ENCODE results near the gene SEMA3F.

The SEMA3F gene

DNA sequence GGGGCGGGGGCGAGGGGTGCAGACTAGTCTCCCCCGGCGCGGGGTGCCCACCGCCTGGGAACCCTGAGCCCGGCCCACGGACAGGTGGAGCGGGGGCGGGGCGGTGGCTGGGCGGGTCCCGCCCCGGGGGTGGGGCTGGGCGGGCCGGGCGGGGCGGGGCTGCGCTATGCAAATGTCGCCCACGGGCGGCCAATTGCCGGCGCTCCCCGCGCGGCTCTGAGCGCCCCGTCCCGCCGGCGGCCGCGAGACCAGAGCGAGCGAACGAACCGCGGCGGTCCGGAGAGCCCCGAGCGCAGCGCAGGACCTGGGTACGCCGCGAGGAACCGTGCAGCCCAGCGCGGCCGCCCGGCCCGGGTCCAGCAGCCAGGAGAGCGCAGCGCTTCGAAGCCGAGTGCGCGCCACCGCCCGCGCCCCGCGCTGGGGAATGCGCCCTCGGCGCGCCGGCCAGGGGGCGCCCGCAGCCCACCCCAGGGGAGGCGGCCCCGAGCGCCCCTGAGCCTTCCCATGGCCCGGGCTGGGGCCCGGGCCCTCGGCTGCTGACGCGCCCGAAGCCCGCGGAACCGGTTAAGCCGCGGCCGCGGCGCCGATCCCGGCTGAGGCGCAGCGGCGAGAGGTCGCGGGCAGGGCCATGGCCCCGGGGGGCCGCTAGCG is at the start of gene SEMA3F:
Gene SEMA3F, plus strand, starts transcription at position 485 of the 651 bp plus-strand sequence. CDS start 4,299 bp downstream, outside the sequence.
- peaks cover 45 to 59% of the 10 kb centered on the region in 2 donors for H3K4me1 ChIP-seq (ENCODE audit: control insufficient read depth in 1 of 2, insufficient read depth in 2 of 2, low read length in 2 of 2)
- H3K27me3 ChIP-seq (ENCODE audit: control insufficient read depth in 1 of 2, insufficient read depth in 2 of 2, low read length in 2 of 2) = no peaks in the 10 kb centered on the region
- H3K9ac ChIP-seq (ENCODE audit: low read depth in 1 of 2, low read length in 2 of 2) = peak within 1 kb of the TSS; percentile 56 to 75
- no peak within 1 kb of the TSS for H3K27ac ChIP-seq (ENCODE audit: low read depth, low read length)
- H3K4me3 ChIP-seq (ENCODE audit: low read depth in 1 of 2, low read length in 2 of 2) = peak within 1 kb of the TSS; percentile 73 to 78
- H3K36me3 ChIP-seq (ENCODE audit: control insufficient read depth in 1 of 2, insufficient read depth in 2 of 2, low read length in 2 of 2) = peaks cover 0 to 2% of the 10 kb centered on the region in 2 donors
- H3K9me3 ChIP-seq (ENCODE audit: control insufficient read depth in 1 of 2, low read length in 2 of 2) = no peaks in the 10 kb centered on the region

DNA sequence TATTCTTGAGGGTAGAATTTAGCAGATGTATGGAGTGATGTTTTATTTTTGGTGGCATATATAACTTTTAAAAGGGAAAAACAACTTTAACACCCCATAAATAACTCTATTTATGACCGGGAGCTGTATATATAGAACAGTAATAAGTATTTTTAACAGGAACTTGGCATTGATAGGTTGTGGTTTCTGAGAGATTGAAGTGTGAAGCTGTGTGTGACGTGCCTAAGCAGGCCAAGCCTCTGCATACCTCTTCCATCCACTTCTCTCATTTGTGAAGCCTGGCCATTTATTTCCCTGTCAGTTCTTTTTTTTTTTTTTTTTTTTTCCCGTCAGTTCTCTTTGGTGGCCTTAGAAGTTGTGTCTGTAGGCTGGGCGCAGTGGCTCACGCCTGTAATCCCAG is 43.4 kb upstream of the SEMA3F start:
- Histone ChIP-seq H3K27me3 (ENCODE audit: control insufficient read depth in 1 of 2, insufficient read depth in 2 of 2, low read length in 2 of 2) (no peaks in the 10 kb centered on the region), H3K9me3 (ENCODE audit: control insufficient read depth in 1 of 2, low read length in 2 of 2) (no peaks in the 10 kb centered on the region), H3K4me1 (ENCODE audit: control insufficient read depth in 1 of 2, insufficient read depth in 2 of 2, low read length in 2 of 2) (no peaks in the 10 kb centered on the region), H3K9ac (ENCODE audit: low read depth in 1 of 2, low read length in 2 of 2) (no peak overlapping the region), H3K27ac (ENCODE audit: low read depth, low read length) (no peak overlapping the region), H3K36me3 (ENCODE audit: control insufficient read depth in 1 of 2, insufficient read depth in 2 of 2, low read length in 2 of 2) (peaks cover 77 to 99% of the 10 kb centered on the region in 2 donors), H3K4me3 (ENCODE audit: low read depth in 1 of 2, low read length in 2 of 2) (no peak overlapping the region)

DNA sequence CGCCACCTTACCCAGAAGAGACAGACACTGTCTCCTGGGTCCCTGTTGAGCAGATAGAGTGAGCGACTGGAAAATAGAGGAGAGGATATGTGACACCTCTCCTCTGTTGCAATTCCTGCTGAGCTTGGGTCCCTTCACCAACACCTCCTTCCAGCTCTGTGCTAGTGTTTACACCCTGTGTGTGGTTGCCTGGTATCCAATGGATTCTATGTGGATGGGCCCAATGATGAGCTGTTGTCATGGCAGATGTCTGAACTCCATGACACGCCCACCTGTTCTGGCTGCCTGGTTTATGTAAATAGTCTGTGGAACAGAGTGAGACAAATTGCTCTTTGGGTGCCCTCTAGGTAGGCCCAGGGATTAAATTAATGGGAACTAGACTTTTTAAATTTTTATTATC is 42.7 kb upstream of the SEMA3F start:
- Histone ChIP-seq H3K27ac (ENCODE audit: low read depth, low read length) (no peak overlapping the region), H3K9ac (ENCODE audit: low read depth in 1 of 2, low read length in 2 of 2) (no peak overlapping the region), H3K36me3 (ENCODE audit: control insufficient read depth in 1 of 2, insufficient read depth in 2 of 2, low read length in 2 of 2) (peaks cover 75 to 99% of the 10 kb centered on the region in 2 donors), H3K27me3 (ENCODE audit: control insufficient read depth in 1 of 2, insufficient read depth in 2 of 2, low read length in 2 of 2) (no peaks in the 10 kb centered on the region), H3K4me1 (ENCODE audit: control insufficient read depth in 1 of 2, insufficient read depth in 2 of 2, low read length in 2 of 2) (no peaks in the 10 kb centered on the region), H3K4me3 (ENCODE audit: low read depth in 1 of 2, low read length in 2 of 2) (no peak overlapping the region), H3K9me3 (ENCODE audit: control insufficient read depth in 1 of 2, low read length in 2 of 2) (no peaks in the 10 kb centered on the region)

DNA sequence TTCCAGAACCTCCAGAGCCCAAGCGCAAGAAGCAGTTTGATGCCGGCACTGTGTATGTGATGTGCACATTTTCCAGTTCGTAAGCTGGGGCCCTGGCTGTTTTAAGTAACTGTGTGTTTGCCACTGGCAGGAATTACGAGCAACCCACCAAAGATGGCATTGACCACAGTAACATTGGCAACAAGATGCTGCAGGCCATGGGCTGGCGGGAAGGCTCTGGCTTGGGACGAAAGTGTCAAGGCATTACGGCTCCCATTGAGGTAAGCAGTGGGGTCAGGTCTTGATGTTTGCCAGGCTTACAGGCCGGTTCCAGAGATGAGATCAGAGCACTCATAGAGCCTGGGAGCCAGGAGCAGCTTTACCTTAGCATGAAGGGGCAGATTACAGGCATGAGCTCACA is 38.0 kb upstream of the SEMA3F start:
- H3K27ac ChIP-seq (ENCODE audit: low read depth, low read length) = no peak overlapping the region
- peaks cover 6% of the 10 kb centered on the region in 2 donors for H3K4me1 ChIP-seq (ENCODE audit: control insufficient read depth in 1 of 2, insufficient read depth in 2 of 2, low read length in 2 of 2)
- no peak overlapping the region for H3K9ac ChIP-seq (ENCODE audit: low read depth in 1 of 2, low read length in 2 of 2)
- H3K36me3 ChIP-seq (ENCODE audit: control insufficient read depth in 1 of 2, insufficient read depth in 2 of 2, low read length in 2 of 2) = peaks cover 67 to 85% of the 10 kb centered on the region in 2 donors
- no peaks in the 10 kb centered on the region for H3K27me3 ChIP-seq (ENCODE audit: control insufficient read depth in 1 of 2, insufficient read depth in 2 of 2, low read length in 2 of 2)
- H3K9me3 ChIP-seq (ENCODE audit: control insufficient read depth in 1 of 2, low read length in 2 of 2) = no peaks in the 10 kb centered on the region
- no peak overlapping the region for H3K4me3 ChIP-seq (ENCODE audit: low read depth in 1 of 2, low read length in 2 of 2)

DNA sequence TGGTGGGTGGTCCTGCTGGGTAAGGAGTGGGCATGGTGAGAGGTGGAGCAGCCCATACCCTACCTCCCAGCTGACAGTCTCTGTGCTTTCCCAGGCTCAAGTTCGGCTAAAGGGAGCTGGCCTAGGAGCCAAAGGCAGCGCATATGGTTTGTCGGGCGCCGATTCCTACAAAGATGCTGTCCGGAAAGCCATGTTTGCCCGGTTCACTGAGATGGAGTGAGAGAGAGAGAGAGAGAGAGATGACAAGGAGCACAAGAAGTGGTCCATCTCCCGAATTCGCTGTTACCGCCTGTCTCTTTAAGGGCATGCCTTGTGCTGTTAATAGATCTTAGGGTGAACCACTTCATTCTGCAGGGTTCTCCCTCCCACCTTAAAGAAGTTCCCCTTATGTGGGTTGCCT is 36.9 kb upstream of the SEMA3F start:
- no peak overlapping the region for H3K4me3 ChIP-seq (ENCODE audit: low read depth in 1 of 2, low read length in 2 of 2)
- no peak overlapping the region for H3K27ac ChIP-seq (ENCODE audit: low read depth, low read length)
- H3K36me3 ChIP-seq (ENCODE audit: control insufficient read depth in 1 of 2, insufficient read depth in 2 of 2, low read length in 2 of 2) = peaks cover 60 to 74% of the 10 kb centered on the region in 2 donors
- H3K27me3 ChIP-seq (ENCODE audit: control insufficient read depth in 1 of 2, insufficient read depth in 2 of 2, low read length in 2 of 2) = no peaks in the 10 kb centered on the region
- H3K9me3 ChIP-seq (ENCODE audit: control insufficient read depth in 1 of 2, low read length in 2 of 2) = no peaks in the 10 kb centered on the region
- H3K9ac ChIP-seq (ENCODE audit: low read depth in 1 of 2, low read length in 2 of 2) = no peak overlapping the region
- H3K4me1 ChIP-seq (ENCODE audit: control insufficient read depth in 1 of 2, insufficient read depth in 2 of 2, low read length in 2 of 2) = peaks cover 13 to 17% of the 10 kb centered on the region in 2 donors

DNA sequence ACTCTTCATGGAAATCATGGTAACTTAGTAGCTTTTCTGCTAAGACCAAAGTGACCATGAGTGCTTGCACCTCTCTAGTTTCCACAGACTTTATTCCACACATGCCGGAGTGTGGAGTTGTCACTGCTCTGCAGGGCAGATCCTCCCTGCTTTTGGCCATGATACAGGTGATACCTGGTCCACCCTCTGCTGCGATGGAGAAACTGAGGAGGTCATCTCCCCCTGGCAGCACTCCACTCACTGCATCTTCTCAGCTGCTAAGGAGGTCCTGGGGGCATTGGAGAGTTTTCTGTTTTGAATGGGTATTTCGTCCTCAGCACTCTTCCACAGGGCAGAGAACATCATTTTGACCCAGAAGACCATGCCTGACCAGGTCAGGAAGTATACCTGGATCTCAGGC is 35.3 kb upstream of the SEMA3F start:
- Histone ChIP-seq H3K4me1 (ENCODE audit: control insufficient read depth in 1 of 2, insufficient read depth in 2 of 2, low read length in 2 of 2) (peaks cover 23 to 30% of the 10 kb centered on the region in 2 donors), H3K4me3 (ENCODE audit: low read depth in 1 of 2, low read length in 2 of 2) (no peak overlapping the region), H3K36me3 (ENCODE audit: control insufficient read depth in 1 of 2, insufficient read depth in 2 of 2, low read length in 2 of 2) (peaks cover 46 to 58% of the 10 kb centered on the region in 2 donors), H3K27me3 (ENCODE audit: control insufficient read depth in 1 of 2, insufficient read depth in 2 of 2, low read length in 2 of 2) (no peaks in the 10 kb centered on the region), H3K9me3 (ENCODE audit: control insufficient read depth in 1 of 2, low read length in 2 of 2) (no peaks in the 10 kb centered on the region), H3K27ac (ENCODE audit: low read depth, low read length) (no peak overlapping the region), H3K9ac (ENCODE audit: low read depth in 1 of 2, low read length in 2 of 2) (no peak overlapping the region)

DNA sequence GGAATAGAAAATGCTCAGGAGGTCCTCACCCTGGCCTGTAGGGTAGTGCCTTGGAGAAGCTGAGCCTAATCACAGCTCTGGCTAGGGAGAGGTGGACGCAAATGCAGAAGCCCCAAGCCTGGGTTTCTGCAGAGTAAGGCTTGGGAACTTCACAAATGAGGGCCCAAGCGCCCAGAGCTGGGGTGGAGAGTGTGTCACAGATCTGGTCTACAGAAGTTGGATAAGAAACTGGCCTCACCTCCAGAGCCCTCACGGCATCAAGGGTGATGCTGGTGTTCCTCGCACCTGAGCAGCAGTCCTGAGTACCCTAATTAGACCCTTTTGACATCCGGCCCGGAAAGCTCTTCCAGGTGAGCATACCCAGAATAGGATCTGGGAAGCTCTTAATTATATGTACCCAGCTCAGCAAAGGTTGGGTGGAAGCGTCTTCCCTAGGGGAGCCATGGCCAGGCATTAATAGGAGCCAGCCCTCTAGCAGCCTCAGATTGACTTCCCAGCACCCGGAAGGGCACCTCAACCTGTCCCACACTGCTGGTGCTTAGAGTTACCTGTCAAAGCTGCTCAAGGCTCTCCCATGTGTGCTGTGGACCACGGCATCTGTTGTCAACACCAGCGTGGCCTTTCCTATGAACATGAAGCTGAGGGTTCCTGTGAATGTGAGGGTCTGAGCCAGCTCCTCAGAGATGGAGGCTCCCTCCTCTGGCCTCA is 34.6 kb upstream of the SEMA3F start:
- peaks cover 24 to 32% of the 10 kb centered on the region in 2 donors for H3K4me1 ChIP-seq (ENCODE audit: control insufficient read depth in 1 of 2, insufficient read depth in 2 of 2, low read length in 2 of 2)
- H3K27ac ChIP-seq (ENCODE audit: low read depth, low read length) = no peak overlapping the region
- no peaks in the 10 kb centered on the region for H3K27me3 ChIP-seq (ENCODE audit: control insufficient read depth in 1 of 2, insufficient read depth in 2 of 2, low read length in 2 of 2)
- H3K36me3 ChIP-seq (ENCODE audit: control insufficient read depth in 1 of 2, insufficient read depth in 2 of 2, low read length in 2 of 2) = peaks cover 39 to 51% of the 10 kb centered on the region in 2 donors
- H3K9me3 ChIP-seq (ENCODE audit: control insufficient read depth in 1 of 2, low read length in 2 of 2) = no peaks in the 10 kb centered on the region
- H3K4me3 ChIP-seq (ENCODE audit: low read depth in 1 of 2, low read length in 2 of 2) = no peak overlapping the region
- H3K9ac ChIP-seq (ENCODE audit: low read depth in 1 of 2, low read length in 2 of 2) = no peak overlapping the region

DNA sequence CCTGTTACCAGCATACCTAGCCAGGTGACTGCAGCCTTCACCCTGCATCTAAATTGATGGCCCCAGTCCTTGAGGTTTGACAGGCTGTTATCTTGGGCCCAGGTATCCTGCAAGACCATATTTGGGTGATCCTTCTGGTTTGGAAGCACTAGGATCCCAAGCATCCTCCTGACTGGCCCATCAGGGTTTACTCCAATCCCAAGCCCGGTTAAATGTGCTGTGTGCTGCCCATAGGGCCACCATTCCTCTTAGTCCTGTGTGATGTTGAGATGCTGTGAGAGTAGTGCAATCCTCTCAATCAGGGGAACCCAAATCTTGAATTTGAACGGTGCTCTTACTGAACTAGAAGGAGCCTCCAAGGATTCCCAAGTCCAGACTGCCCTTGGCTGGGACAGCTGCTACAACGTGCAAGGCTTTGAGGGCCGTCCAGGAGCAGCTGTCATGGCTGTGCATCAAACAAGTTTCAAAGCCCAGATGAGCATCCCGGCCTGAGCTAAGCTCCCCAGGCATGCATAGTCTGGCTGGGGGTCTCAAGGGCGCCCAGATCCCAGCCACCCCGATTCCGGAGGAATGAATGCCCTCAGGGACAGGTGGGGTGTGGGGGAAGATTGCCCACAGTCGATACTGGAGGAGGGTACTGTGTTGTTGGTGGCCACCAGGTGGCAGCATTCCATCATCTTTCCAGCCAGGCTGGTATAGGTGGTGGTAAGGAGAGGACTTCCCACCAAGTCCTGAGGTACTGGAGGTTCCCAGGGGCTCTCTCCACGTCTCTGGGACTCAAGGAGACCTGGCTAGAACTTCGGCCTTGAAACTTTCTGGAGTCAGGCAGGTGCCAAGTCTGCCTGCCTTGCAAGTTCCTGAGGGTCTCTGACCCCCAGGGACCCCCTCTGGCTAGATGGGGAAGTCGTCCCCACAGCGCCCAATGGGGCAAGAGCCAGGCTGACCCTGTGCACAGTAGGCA is 33.8 kb upstream of the SEMA3F start:
- H3K4me3 ChIP-seq (ENCODE audit: low read depth in 1 of 2, low read length in 2 of 2) = no peak overlapping the region
- H3K36me3 ChIP-seq (ENCODE audit: control insufficient read depth in 1 of 2, insufficient read depth in 2 of 2, low read length in 2 of 2) = peaks cover 31 to 43% of the 10 kb centered on the region in 2 donors
- H3K27me3 ChIP-seq (ENCODE audit: control insufficient read depth in 1 of 2, insufficient read depth in 2 of 2, low read length in 2 of 2) = no peaks in the 10 kb centered on the region
- H3K9me3 ChIP-seq (ENCODE audit: control insufficient read depth in 1 of 2, low read length in 2 of 2) = no peaks in the 10 kb centered on the region
- no peak overlapping the region for H3K9ac ChIP-seq (ENCODE audit: low read depth in 1 of 2, low read length in 2 of 2)
- H3K27ac ChIP-seq (ENCODE audit: low read depth, low read length) = no peak overlapping the region
- H3K4me1 ChIP-seq (ENCODE audit: control insufficient read depth in 1 of 2, insufficient read depth in 2 of 2, low read length in 2 of 2) = peaks cover 33 to 41% of the 10 kb centered on the region in 2 donors

DNA sequence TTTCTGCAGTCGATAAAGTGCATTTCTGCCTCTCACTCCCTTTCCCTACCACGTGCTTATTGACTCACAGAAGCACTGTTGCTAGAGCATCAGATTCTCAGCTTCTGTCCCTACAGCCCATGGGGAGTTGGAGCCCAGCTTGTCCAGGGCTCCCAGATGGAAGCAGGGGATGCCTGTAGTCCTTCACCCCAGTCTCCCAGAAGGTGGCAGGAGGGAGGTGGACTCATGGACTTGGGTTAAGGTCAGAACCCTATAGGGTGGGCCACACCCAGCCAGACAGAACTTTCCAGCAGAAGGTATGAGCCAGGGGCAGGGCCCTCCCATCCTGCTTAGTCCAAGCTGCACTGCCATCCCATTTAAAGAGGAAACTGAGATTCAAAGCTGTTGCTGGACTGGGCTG is 33.1 kb upstream of the SEMA3F start:
- no peak overlapping the region for H3K27ac ChIP-seq (ENCODE audit: low read depth, low read length)
- H3K36me3 ChIP-seq (ENCODE audit: control insufficient read depth in 1 of 2, insufficient read depth in 2 of 2, low read length in 2 of 2) = peaks cover 23 to 35% of the 10 kb centered on the region in 2 donors
- H3K9me3 ChIP-seq (ENCODE audit: control insufficient read depth in 1 of 2, low read length in 2 of 2) = no peaks in the 10 kb centered on the region
- H3K9ac ChIP-seq (ENCODE audit: low read depth in 1 of 2, low read length in 2 of 2) = no peak overlapping the region
- no peak overlapping the region for H3K4me3 ChIP-seq (ENCODE audit: low read depth in 1 of 2, low read length in 2 of 2)
- H3K27me3 ChIP-seq (ENCODE audit: control insufficient read depth in 1 of 2, insufficient read depth in 2 of 2, low read length in 2 of 2) = no peaks in the 10 kb centered on the region
- H3K4me1 ChIP-seq (ENCODE audit: control insufficient read depth in 1 of 2, insufficient read depth in 2 of 2, low read length in 2 of 2) = peaks cover 38 to 48% of the 10 kb centered on the region in 2 donors
